SW480 (cell line): ENCODE results near the gene GSTO2.

ENCODE experiments used
- DNase-seq: peaks from one replicate; pipeline ENCODE4 v3.0.0-alpha.2; 2016; ENCODE audit warnings: low spot score

GSTO2 gene

DNA sequence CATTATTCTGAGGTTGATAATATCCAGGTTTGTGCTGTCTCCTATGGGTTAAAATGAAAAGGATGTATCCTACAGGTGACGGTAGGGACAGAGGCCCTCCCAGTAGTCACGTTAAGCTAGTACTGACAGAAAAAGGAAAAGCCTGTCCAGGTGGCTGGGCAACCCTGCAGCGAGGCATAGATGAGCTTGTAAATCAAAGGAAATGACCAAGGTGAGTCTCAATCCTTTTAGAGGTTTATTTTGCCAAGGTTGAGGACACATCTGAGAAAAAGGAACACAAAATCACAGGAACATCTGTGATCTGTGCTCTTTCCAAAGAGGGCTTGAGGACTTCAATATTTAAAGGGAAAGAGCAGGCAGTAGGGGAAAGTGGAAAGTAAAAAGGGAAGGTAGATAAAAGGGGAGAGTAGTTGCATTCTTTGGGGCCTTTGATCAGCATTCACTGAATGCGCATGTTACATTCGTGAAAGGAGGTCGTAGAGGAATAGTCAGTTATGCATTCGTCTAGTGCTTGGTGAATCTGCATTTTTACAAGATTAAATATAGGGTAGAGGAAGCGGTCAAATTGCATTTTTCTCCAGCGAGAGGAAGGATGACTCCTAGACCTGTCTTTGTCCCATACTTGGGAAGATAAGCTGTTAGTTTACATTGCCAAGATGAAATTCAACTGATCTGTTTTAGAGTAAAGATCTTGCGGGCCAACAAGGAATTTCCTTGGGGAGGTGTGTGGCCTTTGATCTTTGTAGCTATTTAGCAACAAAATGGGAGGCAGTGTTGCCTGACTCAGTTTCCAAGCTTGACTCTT is 15.2 kb upstream of the GSTO2 start:
- no peak for DNase-seq

DNA sequence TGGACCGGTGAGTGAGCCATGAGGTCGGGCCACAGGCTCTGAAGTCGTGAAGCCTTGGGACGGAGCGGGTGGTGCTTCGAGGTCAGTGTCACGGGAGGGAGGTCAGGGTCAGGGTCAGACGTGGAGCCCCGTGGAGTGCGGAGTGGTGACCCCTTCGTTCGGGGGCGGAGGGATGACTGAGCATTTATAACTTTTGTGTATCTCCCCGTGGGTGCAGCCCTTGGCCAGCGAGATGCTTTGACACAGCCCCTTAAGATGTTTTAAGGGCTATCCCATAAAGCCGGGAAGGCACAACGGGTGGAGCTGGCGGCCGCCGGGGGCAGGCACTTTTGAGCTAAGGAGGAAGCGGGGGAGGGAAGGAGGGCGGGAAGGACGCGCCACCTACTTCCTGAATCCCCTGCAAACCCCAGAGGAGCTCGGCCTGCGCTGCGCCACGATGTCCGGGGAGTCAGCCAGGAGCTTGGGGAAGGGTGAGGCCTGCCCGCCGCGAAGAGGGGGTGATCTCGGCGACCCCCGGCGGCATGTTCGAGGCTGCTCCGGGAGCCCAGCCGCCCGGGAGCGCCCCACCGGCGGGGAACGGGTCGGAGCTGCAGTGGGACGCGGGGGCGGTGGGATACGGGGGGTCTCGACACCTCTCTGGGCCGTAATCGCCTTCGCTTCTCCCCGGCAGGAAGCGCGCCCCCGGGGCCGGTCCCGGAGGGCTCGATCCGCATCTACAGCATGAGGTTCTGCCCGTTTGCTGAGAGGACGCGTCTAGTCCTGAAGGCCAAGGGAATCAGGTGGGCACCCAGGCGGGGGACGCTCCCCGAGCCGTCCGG is 14.3 kb upstream of the GSTO2 start, which contains the start of gene GSTO1:
Gene GSTO1 (plus strand): TSS at position 400 of the 818 bp plus-strand sequence. CDS start 37 bp downstream, at position 437.
- peak; percentile 63 for DNase-seq

DNA sequence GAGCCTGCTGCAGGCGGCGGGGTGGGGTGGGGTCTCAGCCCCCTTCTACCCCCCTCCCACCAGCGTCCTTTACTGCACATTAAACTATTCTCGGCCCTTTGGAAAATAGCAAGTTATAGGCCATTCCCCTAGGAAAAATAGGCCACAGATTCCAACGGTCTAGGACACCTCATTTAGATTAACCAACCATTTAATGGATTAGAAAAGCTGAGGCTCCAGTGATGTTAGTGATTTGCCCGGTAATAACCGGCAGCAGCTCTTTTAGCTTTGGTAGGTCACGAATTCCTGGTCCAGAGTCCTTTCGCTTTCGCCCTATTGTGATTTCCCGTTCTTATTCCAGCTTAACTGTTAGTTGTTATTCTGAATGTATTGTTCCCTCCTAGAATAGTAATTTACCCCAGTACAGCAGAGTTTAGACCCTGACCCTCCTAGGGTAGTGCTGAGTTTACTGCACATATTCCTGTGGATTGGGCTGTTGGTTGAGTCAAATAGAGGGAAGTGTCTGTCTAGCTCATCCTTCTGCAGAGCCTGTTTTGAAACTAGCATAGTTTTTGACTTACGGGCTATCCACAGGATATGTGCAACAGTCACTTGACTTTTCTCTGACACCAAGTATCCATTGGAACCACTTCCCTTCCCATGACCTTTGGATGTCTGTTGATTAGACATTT is 13.5 kb upstream of the GSTO2 start:
- DNase-seq: peak; percentile 44

DNA sequence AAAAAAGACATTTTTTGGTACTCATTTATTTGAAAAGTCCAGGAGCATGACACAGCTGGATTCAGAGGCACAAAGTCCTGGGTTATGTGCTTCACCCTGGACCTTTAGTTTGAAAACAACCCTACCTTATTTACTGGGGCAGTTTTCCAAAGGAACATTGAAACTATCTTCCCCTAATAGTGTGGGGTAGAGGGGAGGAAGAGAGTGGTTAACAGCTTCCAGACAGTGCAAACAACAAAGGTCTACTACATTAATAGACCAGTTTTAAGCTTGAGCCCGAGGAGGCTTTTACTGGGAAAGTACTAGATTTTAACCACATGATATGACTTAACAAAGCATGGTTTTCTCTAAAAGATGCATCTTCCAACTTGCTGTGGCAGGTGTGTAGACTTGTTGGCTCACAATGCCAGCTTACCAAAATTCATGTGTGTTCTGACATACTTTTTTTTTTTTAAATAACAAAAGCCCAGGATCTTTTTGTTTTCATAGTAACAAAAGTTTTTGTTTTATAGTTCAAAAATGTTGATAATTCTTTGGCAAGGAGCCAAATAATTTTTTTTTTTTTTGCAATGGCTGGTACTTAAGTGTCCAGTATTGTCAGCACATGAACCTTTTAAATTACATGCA is 12.5 kb upstream of the GSTO2 start:
- no peak for DNase-seq

DNA sequence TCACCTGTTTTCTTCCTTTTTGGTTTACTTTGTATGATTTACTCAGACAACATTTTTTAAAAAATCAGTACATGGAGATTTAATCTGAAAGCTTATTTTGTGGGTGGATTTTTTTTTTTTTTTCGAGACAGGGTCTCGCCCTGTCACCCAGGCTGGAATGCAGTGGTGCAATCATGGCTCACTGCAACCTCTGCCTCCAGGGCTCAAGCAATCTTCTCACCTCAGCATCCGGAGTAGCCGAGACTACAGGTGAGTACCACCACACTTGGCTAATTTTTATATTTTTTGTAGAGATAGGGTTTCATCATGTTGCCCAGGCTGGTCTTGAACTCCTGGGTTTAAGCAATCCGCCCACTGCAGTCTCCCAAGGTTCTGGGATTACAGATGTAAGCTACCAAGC is 11.7 kb upstream of the GSTO2 start:
- no peak for DNase-seq

DNA sequence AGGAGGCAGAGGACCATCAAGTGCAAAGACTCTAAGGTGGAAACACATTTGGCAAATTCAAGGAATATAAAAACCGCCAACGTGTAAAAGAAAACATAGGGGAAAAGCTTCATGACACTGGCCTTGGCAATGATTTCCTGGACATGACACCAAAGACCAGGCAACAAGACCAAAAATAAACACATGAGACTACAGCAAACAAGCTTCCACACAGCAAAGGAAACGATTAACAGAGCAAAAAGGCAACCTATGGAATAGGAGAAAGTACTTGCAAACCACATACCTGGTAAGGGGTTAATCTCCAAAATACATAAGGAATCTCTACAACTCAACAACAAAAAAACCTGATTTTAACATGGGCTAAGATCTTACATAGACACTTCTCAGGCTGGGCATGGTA is 10.8 kb upstream of the GSTO2 start:
- no peak for DNase-seq

DNA sequence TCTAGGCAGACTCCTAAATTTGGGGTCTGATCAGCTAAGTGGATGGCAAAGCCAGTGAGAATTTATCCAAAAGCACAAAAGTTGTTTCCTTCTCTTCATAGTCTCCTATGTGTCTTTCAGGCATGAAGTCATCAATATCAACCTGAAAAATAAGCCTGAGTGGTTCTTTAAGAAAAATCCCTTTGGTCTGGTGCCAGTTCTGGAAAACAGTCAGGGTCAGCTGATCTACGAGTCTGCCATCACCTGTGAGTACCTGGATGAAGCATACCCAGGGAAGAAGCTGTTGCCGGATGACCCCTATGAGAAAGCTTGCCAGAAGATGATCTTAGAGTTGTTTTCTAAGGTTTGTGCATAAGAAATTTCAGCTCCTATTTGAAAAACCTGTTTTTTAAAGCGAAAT is 9.5 kb upstream of the GSTO2 start:
- DNase-seq: no peak

DNA sequence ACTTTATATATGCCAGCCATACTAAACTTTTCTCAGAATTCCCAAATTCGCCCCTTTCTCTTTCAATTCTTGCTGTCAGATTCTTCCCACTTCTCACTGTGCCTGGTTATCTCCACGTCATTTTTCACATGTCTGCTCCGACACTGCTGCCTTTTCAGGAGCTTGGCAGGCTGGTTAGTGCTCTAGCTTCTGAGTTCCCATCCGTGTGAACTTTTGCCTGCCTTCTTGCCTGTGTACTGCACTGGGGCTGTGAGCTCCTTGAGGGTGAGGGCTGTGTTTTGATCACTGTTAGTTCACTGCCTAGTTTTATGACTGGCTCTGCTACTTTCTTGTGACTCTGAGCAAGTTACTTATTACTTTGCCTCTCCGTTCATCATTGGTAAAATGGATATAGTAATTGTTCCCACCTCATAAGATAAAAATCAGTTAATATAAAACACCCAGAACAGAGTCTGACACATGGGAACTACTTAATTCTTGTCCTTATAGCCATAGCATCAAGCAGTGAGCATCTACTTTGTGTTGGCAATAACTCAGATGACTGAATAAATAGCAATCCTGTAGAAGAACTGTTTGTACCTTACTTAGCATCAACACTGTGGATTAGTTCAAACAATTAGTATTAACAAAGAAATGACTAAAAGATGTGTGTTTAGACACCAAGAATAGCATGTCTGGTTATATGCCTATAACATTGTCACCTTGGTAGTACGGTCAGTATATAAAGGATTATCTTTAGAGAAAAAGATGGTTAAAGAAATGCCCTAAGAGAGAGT is 8.8 kb upstream of the GSTO2 start:
- no peak for DNase-seq

DNA sequence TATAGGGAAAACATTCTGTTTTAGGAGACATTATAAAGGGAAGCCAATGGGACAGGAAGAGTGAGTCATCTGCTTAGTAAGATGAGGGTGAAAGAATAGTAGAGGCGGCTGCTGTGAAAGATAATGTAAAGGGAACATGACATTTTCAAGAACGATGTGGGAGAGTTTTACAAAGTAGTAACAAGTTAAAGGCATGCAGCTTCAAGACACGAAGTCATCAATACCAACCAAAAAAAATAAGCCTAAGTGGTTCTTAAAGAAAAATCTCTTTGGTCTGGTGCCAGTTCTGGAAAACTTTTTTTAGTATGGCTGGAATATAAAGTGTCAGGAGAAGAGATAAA is 8.2 kb upstream of the GSTO2 start:
- no peak for DNase-seq

DNA sequence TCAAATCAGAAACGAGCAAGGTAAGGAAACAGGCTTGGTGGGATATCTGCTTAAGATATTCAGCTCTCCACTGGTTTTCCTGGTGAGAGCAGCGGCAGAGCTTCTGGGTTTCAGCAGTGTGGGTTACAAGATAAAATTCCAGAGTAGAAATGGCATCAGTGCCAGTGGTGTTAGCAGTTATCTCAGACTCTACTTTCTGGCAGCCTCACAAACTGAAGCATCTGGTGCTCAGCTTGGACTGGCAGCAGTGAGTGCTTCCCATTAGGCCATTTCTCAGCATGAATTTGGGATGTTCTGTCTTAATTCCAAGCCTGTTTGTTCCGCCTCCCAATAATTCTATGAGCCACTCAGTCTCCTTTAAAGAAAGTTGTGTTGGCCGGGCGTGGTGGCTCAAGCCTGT is 6.9 kb upstream of the GSTO2 start:
- no peak for DNase-seq

DNA sequence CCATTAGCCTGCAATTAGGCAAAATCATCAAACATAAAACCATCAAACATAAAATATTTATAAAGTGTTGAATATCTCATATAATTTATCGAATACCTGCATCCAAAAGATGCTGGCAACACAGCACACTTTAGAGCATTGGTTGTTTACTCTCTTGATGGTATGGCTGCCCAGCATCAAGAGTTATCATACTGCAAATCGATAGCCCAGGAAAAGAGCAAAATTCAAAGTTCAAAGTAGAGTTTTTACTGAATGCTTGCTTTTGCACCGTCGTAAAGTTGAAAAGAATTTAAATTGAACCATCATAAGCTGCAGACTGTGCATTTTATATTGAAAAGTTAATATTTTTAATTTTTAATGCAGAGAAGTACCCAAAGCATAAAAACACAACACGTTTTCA is 4.2 kb upstream of the GSTO2 start:
- no peak for DNase-seq

DNA sequence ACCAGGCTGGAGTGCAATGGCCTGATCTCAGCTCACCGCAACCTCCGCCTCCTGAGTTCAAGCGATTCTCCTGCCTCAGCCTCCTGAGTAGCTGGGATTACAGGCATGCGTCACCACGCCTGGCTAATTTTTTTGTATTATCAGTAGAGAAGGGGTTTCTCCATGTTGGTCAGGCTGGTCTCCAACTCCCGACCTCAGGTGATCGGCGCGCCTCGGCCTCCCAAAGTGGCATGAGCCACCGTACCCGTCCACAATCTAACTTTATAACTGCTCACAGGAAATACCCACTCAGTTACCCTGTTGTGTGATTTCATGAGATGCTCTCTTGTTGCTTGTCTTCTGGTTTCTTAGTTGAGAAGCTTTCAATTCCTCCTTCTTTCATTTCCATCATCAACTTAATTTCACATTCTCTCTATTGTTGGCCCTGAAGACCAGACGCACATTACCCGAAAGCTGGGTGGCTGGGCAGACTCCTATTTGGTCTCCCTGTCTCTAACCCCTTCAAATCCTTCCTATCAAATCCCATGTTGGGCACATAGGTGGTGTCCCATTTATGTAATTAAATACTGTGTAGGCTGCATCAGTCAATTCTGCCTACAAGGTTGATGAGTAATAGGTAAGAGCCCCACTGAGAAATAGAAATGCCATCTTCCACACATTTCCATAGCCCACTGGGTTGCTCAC is 1.1 kb upstream of the GSTO2 start:
- DNase-seq: no peak

DNA sequence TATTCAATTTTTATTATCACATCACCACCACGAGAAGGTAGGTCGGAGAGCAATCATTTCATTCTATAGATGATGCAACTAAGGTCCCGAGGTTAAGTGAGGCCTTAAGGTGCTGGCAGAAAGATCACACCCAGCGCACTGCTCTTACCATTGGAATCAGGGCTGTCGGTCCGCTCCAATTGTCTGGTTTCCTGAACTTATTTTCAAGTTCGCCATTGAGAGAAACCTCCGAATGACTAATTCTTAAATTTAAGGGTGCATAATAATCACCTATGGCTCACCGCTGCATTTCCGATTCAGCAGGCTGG is 625 bp upstream of the GSTO2 start:
- no peak for DNase-seq

DNA sequence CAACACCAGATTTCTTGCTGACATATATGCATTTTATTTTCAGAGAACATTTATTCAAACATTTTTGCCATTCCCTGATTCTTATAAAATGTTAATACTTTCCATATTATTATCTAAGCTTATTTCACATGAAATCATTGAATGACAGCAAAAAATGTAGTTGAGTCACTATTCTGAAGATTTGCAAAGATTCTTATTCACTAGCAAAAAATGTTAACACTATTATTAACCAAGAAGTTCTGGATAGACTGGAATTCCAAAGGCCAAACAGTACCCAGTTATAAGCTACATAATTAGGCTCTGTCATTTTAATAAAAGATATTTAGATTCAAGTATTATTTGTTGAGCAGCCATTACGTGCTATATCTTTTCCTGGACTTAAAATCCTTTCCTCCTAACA is 4.3 kb downstream of the GSTO2 start:
- no peak for DNase-seq

DNA sequence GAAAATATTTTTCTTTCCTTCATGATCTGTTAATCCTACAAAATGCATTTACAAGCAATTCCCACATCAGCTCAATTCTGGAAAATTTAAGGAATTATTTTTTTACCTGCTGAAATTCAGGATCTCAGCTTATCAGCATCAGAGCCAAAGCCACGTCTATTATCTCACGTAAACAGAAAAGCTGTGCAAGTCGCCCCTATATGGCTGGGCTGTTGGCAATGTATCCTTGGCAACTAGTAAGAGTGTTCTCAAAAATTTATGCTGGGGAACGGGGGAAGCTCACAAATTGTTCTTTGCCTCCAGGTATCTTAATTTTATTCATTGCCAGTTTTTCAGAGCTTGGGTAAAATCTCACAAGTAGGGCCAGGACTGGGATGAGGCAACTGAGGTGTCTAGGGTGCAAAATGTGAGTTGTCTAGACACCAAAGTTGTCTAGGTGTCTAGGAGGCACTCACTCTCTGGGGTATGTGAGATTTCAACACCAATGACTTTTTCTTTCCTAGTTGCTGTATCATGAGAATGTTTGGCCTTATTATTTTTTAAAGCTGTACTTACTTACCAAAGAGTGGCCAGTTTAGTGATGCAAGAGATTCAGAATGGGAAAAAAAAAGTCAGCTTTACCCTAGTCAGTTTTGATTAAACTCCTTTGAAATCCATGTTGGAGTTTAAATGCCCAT is 5.1 kb downstream of the GSTO2 start:
- no peak for DNase-seq

DNA sequence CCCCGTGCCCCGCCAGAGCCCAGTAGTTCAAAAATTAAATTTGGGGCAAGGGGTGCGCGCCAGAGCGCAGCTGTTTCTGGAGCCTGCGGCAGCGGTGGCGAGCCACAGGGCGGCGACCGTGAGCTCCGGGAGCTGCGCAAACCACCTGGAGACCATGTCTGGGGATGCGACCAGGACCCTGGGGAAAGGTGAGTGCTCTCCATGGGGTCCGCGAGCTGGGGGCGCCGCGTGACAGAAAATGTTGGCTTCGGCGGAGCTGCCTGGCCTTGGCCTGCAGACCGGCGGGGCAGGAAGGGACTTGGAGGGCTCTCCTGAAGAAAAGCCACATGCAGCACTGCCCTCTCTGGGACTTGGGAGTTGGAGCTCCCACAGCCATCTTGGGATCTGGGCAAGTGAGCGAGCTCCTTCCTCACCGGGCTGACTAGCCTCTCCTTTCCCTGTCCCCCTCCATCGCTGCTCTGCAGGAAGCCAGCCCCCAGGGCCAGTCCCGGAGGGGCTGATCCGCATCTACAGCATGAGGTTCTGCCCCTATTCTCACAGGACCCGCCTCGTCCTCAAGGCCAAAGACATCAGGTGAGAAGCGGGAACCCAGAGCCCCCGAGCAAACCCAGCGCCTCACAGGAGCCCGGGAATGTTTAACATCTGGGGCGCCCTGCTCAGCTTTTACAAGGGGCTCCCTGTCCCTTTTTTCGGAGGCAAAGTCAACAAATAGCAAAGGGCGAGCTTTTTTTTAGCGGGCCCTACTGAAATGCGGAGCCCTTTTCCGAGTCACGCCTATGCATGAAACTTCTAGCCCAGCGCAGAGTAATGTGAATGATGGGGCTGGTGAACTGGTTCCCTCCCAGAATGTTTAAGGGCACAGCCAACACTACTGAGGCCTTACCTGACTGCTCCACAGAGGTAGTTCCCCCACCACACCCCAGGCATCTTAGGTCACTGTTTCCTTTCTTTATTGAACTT is 6.1 kb downstream of the GSTO2 start:
- peak; percentile 55 for DNase-seq

DNA sequence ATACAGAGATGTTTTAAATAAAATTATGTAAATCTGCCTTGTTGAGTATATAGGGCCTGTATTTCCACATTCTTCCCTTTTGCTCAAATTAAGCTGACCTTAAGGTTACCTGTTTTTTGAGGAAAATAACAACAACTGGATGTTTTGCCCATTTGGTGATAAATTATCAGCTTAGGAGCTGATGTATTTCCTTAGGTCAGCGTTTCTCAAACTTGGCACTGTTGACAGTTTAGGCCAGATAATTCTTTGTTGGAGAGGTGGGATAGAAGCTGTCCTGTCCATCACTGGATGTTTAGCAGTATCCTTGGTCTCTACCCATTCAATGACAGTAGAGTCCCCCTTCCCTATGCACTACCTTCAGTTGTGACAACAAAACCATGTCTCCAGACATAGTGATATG is 7.2 kb downstream of the GSTO2 start:
- DNase-seq: no peak

DNA sequence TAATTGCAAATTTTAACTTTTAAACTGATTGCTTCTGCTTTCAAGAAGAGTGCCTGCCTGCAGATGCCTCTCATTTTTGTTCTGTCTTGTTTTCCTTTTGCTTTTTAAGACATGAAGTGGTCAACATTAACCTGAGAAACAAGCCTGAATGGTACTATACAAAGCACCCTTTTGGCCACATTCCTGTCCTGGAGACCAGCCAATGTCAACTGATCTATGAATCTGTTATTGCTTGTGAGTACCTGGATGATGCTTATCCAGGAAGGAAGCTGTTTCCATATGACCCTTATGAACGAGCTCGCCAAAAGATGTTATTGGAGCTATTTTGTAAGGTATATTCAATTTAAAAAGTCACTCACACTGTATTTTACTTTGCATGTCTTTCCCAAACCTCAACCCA is 8.8 kb downstream of the GSTO2 start:
- DNase-seq: no peak

DNA sequence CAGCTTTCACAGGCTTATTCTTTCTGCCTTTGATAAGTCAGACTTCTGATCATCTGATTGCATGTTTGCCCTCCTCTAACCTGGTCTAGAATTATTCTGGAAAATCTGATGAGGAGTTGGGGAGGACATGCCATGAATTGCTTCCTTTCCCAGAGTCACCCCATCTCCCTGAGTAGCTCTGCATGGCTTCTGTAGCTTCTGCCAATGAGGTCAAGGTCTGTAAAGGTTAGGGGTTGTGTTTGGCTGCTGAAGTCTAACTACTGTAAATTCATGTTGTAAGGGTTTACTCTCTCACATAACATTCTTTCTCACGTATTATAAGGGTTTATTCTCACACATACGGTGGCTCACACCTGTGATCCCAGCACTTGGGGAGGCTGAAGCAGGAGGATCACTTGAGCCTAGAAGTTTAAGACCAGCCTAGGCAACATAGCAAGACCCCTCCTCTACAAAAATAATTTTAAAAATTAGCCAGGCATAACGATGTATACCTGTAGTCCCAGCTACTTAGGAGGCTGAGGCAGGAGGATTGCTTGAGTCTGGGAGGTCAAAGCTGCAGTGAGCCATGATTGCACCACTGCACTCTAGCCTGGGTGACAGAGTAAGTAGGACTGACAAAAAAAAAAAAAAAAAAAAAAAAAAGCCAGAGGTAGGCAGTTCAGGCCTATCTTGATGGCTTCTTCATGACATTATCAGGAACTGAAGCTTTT is 10.7 kb downstream of the GSTO2 start:
- DNase-seq: no peak
